A673 (cell line): ENCODE data around the gene ATP8B4. TPM values are rescaled to one million over a fixed set of nuclear protein-coding genes. Genes with fewer than 3 reads are reported as not detected.

ENCODE experiments used
- BruUV-seq: library from RNA; stranded (reverse); fragments of 400-500 nt; replicated peaks from 2 replicates; lab custom pipeline; 2021; lab: Mats Ljungman, UMichigan
- CTCF ChIA-PET: fragments of 300-600 bp; sonication (Branson Sonifier 250); formaldehyde crosslinking; loops from one replicate; lab custom pipeline; 2022; ENCODE audit warnings: antibody characterized with exemption; lab: Charles Lee
- POLR2A ChIA-PET: fragments of 300-600 bp; sonication (Branson Sonifier 250); formaldehyde crosslinking; loops from one replicate; lab custom pipeline; 2022; ENCODE audit warnings: antibody characterized with exemption; ENCODE audit not compliant: low non-redundant PET; lab: Charles Lee
- DNase-seq: peaks from one replicate; pipeline ENCODE4 v3.0.0-alpha.2; 2015; ENCODE audit warnings: low spot score
- H3K27ac ChIP-seq: fragments of 200-600 bp; sonication (generic); 2 replicates; pipeline ENCODE4 v1.5.1; 2016; ENCODE audit warnings: mixed run types, low read depth, mild to moderate bottlenecking, mixed read lengths, antibody characterized with exemption, low read length; ENCODE audit not compliant: poor library complexity, severe bottlenecking
- H3K27me3 ChIP-seq: fragments of 200-600 bp; sonication (generic); replicated peaks from 2 replicates; pipeline ENCODE4 v1.6.1; 2017; ENCODE audit warnings: mixed run types, low read depth, mild to moderate bottlenecking, mixed read lengths, antibody characterized with exemption, low read length; ENCODE audit not compliant: insufficient read depth, poor library complexity
- H3K36me3 ChIP-seq: fragments of 200-600 bp; sonication (generic); 2 replicates; pipeline ENCODE4 v1.6.1; 2016; ENCODE audit warnings: mixed run types, mild to moderate bottlenecking, mixed read lengths, antibody characterized with exemption, low read length; ENCODE audit not compliant: insufficient read depth, poor library complexity, severe bottlenecking
- H3K4me1 ChIP-seq: fragments of 200-600 bp; sonication (generic); 2 replicates; pipeline ENCODE4 v1.6.1; 2017; ENCODE audit warnings: mixed run types, mild to moderate bottlenecking, mixed read lengths, antibody characterized with exemption, low read length; ENCODE audit not compliant: insufficient read depth, poor library complexity, severe bottlenecking
- H3K4me3 ChIP-seq: fragments of 200-600 bp; sonication (generic); 2 replicates; pipeline ENCODE4 v1.5.1; 2016; ENCODE audit warnings: low read depth, mixed run types, mild to moderate bottlenecking, mixed read lengths, low read length; ENCODE audit not compliant: poor library complexity, severe bottlenecking
- H3K9me3 ChIP-seq: fragments of 200-600 bp; sonication (generic); 2 replicates; pipeline ENCODE4 v1.6.1; 2016; ENCODE audit warnings: mixed run types, low read depth, mild to moderate bottlenecking, mixed read lengths, antibody characterized with exemption, low read length; ENCODE audit not compliant: poor library complexity, severe bottlenecking
- CTCF ChIP-seq: fragments of 300-800, 200-600 bp; sonication (generic); conservative IDR thresholded peaks from 2 replicates; pipeline ENCODE4 v1.5.1; 2017; ENCODE audit warnings: low read depth, mild to moderate bottlenecking, antibody characterized with exemption, low read length, moderate library complexity, mixed read lengths
- EZH2 ChIP-seq: fragments of 200-600 bp; sonication (generic); IDR thresholded peaks from 2 replicates; pipeline ENCODE4 v1.6.1; 2017; ENCODE audit warnings: borderline replicate concordance, low read depth, mild to moderate bottlenecking, mixed read lengths, antibody characterized with exemption, low read length; ENCODE audit not compliant: poor library complexity, severe bottlenecking
- intact Hi-C: fragments of 100-400 bp; cut with micrococcal nuclease; formaldehyde crosslinking; loops from one replicate; pipeline ENCODE4 v1.10.0; 2022; ENCODE audit not compliant: unreplicated experiment
- total RNA-seq: library from RNA; stranded (reverse); gene quantifications from 2 replicates; pipeline ENCODE4 v1.2.3, GENCODE V29; 2021

Gene ATP8B4
- total RNA-seq, 1 experiment from 2014 or later = 0.30 TPM

GRCh38 chr15:49986326-49986725, 132.7 kb downstream of the ATP8B4 start:
- Histone ChIP-seq H3K27me3 (no peaks in the 10 kb centered on the region), H3K4me1 (no peaks in the 10 kb centered on the region), H3K27ac (no peak overlapping the region), H3K4me3 (no peak overlapping the region), H3K36me3 (no peaks in the 10 kb centered on the region), H3K9me3 (no peaks in the 10 kb centered on the region)
- intact Hi-C loops = no loop called here
- ChIA-PET POLR2A (no interaction called here), CTCF (no interaction called here)
- BruUV-seq = no TSS peak
- no peak for DNase-seq
- TF ChIP-seq EZH2 (no peak), CTCF (no peak)

GRCh38 chr15:49985463-49985862, 133.6 kb downstream of the ATP8B4 start:
- H3K36me3 ChIP-seq = no peaks in the 10 kb centered on the region
- no peak for DNase-seq
- intact Hi-C loops = no loop called here
- H3K9me3 ChIP-seq = no peaks in the 10 kb centered on the region
- no peak overlapping the region for H3K27ac ChIP-seq
- no peak overlapping the region for H3K4me3 ChIP-seq
- H3K4me1 ChIP-seq = no peaks in the 10 kb centered on the region
- BruUV-seq = no TSS peak
- POLR2A ChIA-PET = no interaction called here
- TF ChIP-seq CTCF (no peak), EZH2 (no peak)
- CTCF ChIA-PET = no interaction called here
- H3K27me3 ChIP-seq = no peaks in the 10 kb centered on the region

DNA sequence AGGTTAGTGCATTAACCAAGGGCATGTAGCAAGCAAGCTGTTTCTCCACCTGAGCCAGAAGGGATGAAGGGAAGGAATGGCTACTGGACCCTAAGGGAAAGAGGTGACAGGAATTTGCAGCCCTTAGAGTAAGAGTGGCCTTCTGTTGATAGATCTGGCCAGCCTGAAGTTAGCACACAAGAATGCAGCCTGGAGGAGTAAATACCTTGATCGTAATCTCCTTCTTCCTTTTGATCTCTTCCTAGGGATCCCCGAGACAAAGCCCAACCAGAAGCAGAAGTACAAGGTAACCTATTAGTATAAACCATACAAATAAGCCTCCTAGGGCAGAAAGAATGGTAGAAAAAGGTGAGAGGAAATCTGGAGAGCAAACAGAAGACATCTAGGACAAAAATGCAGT, 134.6 kb downstream of the ATP8B4 start:
- no peak overlapping the region for H3K27ac ChIP-seq
- intact Hi-C loops = no loop called here
- H3K9me3 ChIP-seq = no peaks in the 10 kb centered on the region
- no TSS peak for BruUV-seq
- H3K4me3 ChIP-seq = no peak overlapping the region
- no peaks in the 10 kb centered on the region for H3K4me1 ChIP-seq
- ChIA-PET CTCF (no interaction called here), POLR2A (no interaction called here)
- TF ChIP-seq CTCF = no peak
- no peak for TF ChIP-seq EZH2
- no peaks in the 10 kb centered on the region for H3K36me3 ChIP-seq
- H3K27me3 ChIP-seq = no peaks in the 10 kb centered on the region
- no peak for DNase-seq
